ENCODE measurements around the gene CAPZA3.
"Not testable (repeated sequence)": the region's sequence is repeated elsewhere in the genome, so short reads cannot be mapped to it uniquely, and the experiment has no call there.

CAPZA3 gene

GRCh38 chr12:18737819-18738218 is at the start of gene CAPZA3, which contains the start of gene PLCZ1:
Gene CAPZA3 (plus strand): TSS chr12:18738119. CDS start chr12:18738269, 150 bp downstream.
Gene PLCZ1 (minus strand): TSS chr12:18738012. CDS start chr12:18737371, 641 bp downstream.
- H3K27ac ChIP-seq: no peak within 1 kb of the TSS
- no peak for TF ChIP-seq CTCF (conservative IDR thresholded peaks at IDR 0.05)
- TF ChIP-seq ZFX (IDR thresholded peaks at IDR 0.05): no peak

- H3K27ac ChIP-seq: no peak overlapping the region
- no peak for TF ChIP-seq ZFX (IDR thresholded peaks at IDR 0.05)
- TF ChIP-seq CTCF (conservative IDR thresholded peaks at IDR 0.05): no peak
Observed at GRCh38 chr12:18689771-18690170, 48.1 kb upstream of the CAPZA3 start.

- TF ChIP-seq CTCF (conservative IDR thresholded peaks at IDR 0.05): no peak
- no peak for TF ChIP-seq ZFX (IDR thresholded peaks at IDR 0.05)
- H3K27ac ChIP-seq: no peak overlapping the region
Observed at GRCh38 chr12:18690653-18691052, 47.3 kb upstream of the CAPZA3 start.

- not testable (repeated sequence) for H3K27ac ChIP-seq
Observed at GRCh38 chr12:18693986-18694385, 43.9 kb upstream of the CAPZA3 start.

GRCh38 chr12:18696971-18697602 is 40.8 kb upstream of the CAPZA3 start:
- no peak overlapping the region for H3K27ac ChIP-seq
- TF ChIP-seq ZFX (IDR thresholded peaks at IDR 0.05) (no peak), CTCF (conservative IDR thresholded peaks at IDR 0.05) (no peak)

- TF ChIP-seq CTCF (conservative IDR thresholded peaks at IDR 0.05): no peak
- TF ChIP-seq ZFX (IDR thresholded peaks at IDR 0.05): no peak
- no peak overlapping the region for H3K27ac ChIP-seq
Observed at GRCh38 chr12:18700271-18700670, 37.6 kb upstream of the CAPZA3 start.

GRCh38 chr12:18703321-18703720 is 34.6 kb upstream of the CAPZA3 start:
- TF ChIP-seq ZFX (IDR thresholded peaks at IDR 0.05) (no peak), CTCF (conservative IDR thresholded peaks at IDR 0.05) (no peak)
- no peak overlapping the region for H3K27ac ChIP-seq

- no peak overlapping the region for H3K27ac ChIP-seq
- TF ChIP-seq ZFX (IDR thresholded peaks at IDR 0.05) (no peak), CTCF (conservative IDR thresholded peaks at IDR 0.05) (no peak)
Observed at GRCh38 chr12:18703911-18704310, 34.0 kb upstream of the CAPZA3 start.

All from C4-2B (cell line).